Hypothalamus (tissue), 51 donors: ENCODE results near the gene ADGRG1.

Source experiments
- DNase-seq, 51 donors: peaks; one replicate each; lab custom pipeline; 2025; lab: John Stamatoyannopoulos, UW

ADGRG1 gene

DNA sequence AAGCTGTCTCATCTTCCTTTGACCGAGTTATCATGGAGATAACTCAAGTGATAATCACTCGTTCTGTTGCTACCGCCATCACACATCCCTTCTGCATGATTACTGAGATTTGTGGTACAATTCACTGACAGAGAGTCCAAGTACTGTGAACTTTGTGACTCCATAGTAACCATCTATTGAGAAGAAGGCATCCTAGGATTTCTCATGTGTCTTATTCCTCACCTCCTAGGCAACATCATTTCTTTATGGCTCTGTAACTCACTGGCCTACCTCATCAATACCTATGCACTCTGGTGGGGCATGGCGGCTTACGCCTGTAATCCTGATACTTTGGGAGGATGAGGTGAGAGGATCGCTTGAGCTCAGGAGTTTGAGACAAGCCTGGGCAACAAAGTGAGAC, 85.6 kb downstream of the ADGRG1 start:
- DNase-seq = no peak
